ENCODE results near the gene CACNA1S.

Gene CACNA1S

GRCh38 chr1:200991097-200991614 is 121.1 kb downstream of the CACNA1S start:
- H3K36me3 ChIP-seq (ENCODE audit: insufficient read depth, low read length) = peaks cover 9% of the 10 kb centered on the region
- no peak overlapping the region for H2AFZ ChIP-seq (ENCODE audit: low read length)
- TF ChIP-seq, protein P1, sequence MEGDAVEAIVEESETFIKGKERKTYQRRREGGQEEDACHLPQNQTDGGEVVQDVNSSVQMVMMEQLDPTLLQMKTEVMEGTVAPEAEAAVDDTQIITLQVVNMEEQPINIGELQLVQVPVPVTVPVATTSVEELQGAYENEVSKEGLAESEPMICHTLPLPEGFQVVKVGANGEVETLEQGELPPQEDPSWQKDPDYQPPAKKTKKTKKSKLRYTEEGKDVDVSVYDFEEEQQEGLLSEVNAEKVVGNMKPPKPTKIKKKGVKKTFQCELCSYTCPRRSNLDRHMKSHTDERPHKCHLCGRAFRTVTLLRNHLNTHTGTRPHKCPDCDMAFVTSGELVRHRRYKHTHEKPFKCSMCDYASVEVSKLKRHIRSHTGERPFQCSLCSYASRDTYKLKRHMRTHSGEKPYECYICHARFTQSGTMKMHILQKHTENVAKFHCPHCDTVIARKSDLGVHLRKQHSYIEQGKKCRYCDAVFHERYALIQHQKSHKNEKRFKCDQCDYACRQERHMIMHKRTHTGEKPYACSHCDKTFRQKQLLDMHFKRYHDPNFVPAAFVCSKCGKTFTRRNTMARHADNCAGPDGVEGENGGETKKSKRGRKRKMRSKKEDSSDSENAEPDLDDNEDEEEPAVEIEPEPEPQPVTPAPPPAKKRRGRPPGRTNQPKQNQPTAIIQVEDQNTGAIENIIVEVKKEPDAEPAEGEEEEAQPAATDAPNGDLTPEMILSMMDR (IDR thresholded peaks at IDR 0.05; ENCODE audit: low read length) = no peak
- TF ChIP-seq EZH2 (IDR thresholded peaks at IDR 0.05; ENCODE audit: borderline replicate concordance, low read length) = no peak
- H3K79me2 ChIP-seq (ENCODE audit: insufficient read depth, low read length) = no peaks in the 10 kb centered on the region
- H3K4me2 ChIP-seq (ENCODE audit: low read length) = no peak overlapping the region
- H4K20me1 ChIP-seq (ENCODE audit: insufficient read depth, low read length) = no peaks in the 10 kb centered on the region
- no peaks in the 10 kb centered on the region for H3K27me3 ChIP-seq (ENCODE audit: insufficient read depth, low read length)
- H3K4me1 ChIP-seq (ENCODE audit: insufficient read depth, low read length, severe bottlenecking) = no peaks in the 10 kb centered on the region
- H3K9me3 ChIP-seq (ENCODE audit: low read length) = no peaks in the 10 kb centered on the region
- no peak overlapping the region for H3K27ac ChIP-seq (ENCODE audit: low read depth, low read length, poor library complexity, severe bottlenecking)
- no peaks in the 10 kb centered on the region for H3F3A ChIP-seq (ENCODE audit: insufficient read depth, low read length)
- H3K9me2 ChIP-seq (ENCODE audit: low read depth, low read length) = no peaks in the 10 kb centered on the region
- no peak overlapping the region for H3K9ac ChIP-seq (ENCODE audit: low read length)
- H3K4me3 ChIP-seq (ENCODE audit: low read depth, low read length, poor library complexity, severe bottlenecking) = no peak overlapping the region

DNA sequence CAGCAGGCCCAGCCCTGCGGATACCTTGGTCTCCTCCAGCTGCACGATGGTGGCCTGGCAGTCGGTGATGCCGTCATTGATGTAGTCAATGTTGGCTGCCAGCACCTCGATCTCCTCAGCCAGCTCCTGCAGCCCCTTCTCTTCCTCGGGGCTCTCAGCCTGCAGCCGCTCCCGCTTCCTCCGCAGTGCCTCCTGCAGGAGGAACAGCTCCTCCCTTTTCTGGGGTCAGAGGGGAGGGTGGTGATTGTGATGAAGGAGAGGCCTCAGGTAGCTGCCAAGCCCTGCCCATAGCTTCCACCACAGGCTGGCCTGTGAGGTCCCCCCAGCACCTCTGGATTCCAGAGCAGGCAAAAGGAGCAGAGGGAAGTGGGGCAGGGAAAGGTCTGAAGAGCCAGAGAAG is 122.1 kb downstream of the CACNA1S start:
- Histone ChIP-seq H4K20me1 (ENCODE audit: insufficient read depth, low read length) (no peaks in the 10 kb centered on the region), H3K36me3 (ENCODE audit: insufficient read depth, low read length) (peaks cover 9% of the 10 kb centered on the region; the same call in 1 of the 2 replicates), H3K4me3 (ENCODE audit: low read depth, low read length, poor library complexity, severe bottlenecking) (no peak overlapping the region)

More for the DNA sequence above, 122.1 kb downstream of the CACNA1S start:
- no peak overlapping the region for H3K27ac ChIP-seq (ENCODE audit: low read depth, low read length, poor library complexity, severe bottlenecking)
- H3K27me3 ChIP-seq (ENCODE audit: insufficient read depth, low read length) = no peaks in the 10 kb centered on the region
- H3K9me2 ChIP-seq (ENCODE audit: low read depth, low read length) = no peaks in the 10 kb centered on the region
- no peaks in the 10 kb centered on the region for H3K79me2 ChIP-seq (ENCODE audit: insufficient read depth, low read length)
- no peaks in the 10 kb centered on the region for H3K9me3 ChIP-seq (ENCODE audit: low read length)
- H3K9ac ChIP-seq (ENCODE audit: low read length) = no peak overlapping the region
- no peaks in the 10 kb centered on the region for H3F3A ChIP-seq (ENCODE audit: insufficient read depth, low read length)
- no peaks in the 10 kb centered on the region for H3K4me1 ChIP-seq (ENCODE audit: insufficient read depth, low read length, severe bottlenecking)
- H2AFZ ChIP-seq (ENCODE audit: low read length) = no peak overlapping the region
- no peak for TF ChIP-seq EZH2 (IDR thresholded peaks at IDR 0.05; ENCODE audit: borderline replicate concordance, low read length)
- TF ChIP-seq, protein P1 (IDR thresholded peaks at IDR 0.05; ENCODE audit: low read length) = no peak
- H3K4me2 ChIP-seq (ENCODE audit: low read length) = no peak overlapping the region
